Cardiac fibroblast (primary cell): ENCODE results near the gene GRIN1.

ENCODE experiments used
- DNase-seq, 2 donors: peaks; one replicate each; pipeline versions ENCODE4 v3.0.0 to v3.0.0-alpha.2; 2010; ENCODE audit warnings: low read depth in 2 of 2
- H3K4me3 ChIP-seq, 2 donors: replicated peaks in 1 of 2; 1 replicate in 1 of 2; 2 replicates in 1 of 2; pipeline ENCODE4 v1.5.1; 2011; ENCODE audit warnings: low read depth in 2 of 2, low read length in 2 of 2, mild to moderate bottlenecking in 2 of 2, moderate library complexity in 1 of 2
- CTCF ChIP-seq: IDR thresholded peaks from one replicate; pipeline ENCODE4 v1.5.1; 2011; ENCODE audit warnings: low read depth, mild to moderate bottlenecking, low read length, inconsistent platforms

GRIN1 gene

GRCh38 chr9:137112564-137113384 lies 26.2 kb upstream of the GRIN1 start:
- DNase-seq = no peak
- no peak for TF ChIP-seq CTCF
- H3K4me3 ChIP-seq = no peak overlapping the region

- H3K4me3 ChIP-seq = peak overlapping the region; percentile 38
- TF ChIP-seq CTCF = no peak
- DNase-seq = peak in 1 of 2 donors; percentile 21
Observed at GRCh38 chr9:137113385-137114159, 25.4 kb upstream of the GRIN1 start.

- DNase-seq = peak in 1 of 2 donors; percentile 12
- TF ChIP-seq CTCF = no peak
Observed at GRCh38 chr9:137114220-137114612, 24.7 kb upstream of the GRIN1 start.

GRCh38 chr9:137114613-137115393 lies 24.2 kb upstream of the GRIN1 start, which contains the start of gene DPP7:
TSS of gene DPP7 (minus strand) at chr9:137114733. CDS start at chr9:137114713, 20 bp downstream.
- peak; percentile 38 to 56 for DNase-seq
- TF ChIP-seq CTCF = no peak
- peak within 1 kb of the TSS; percentile 55 for H3K4me3 ChIP-seq

More at GRCh38 chr9:137114220-137114612, 24.7 kb upstream of the GRIN1 start:
- peak overlapping the region; percentile 55 for H3K4me3 ChIP-seq

- no peak overlapping the region for H3K4me3 ChIP-seq
- DNase-seq = no peak
Observed at GRCh38 chr9:137115394-137116026, 23.4 kb upstream of the GRIN1 start.

More at GRCh38 chr9:137115394-137116026, 23.4 kb upstream of the GRIN1 start:
- no peak for TF ChIP-seq CTCF
